Fibroblast of villous mesenchyme (primary cell): ENCODE results near the gene ADAMTSL2. TPM values are rescaled to one million over a fixed set of nuclear protein-coding genes. Genes with fewer than 3 reads are reported as not detected.

Experiments used
- DNase-seq: peaks from one replicate; pipeline ENCODE4 v3.0.0-alpha.2; 2010; ENCODE audit warnings: low read depth
- H3K4me3 ChIP-seq: 2 replicates; pipeline ENCODE4 v1.5.1; 2011; ENCODE audit warnings: low read depth, mild to moderate bottlenecking, low read length
- total RNA-seq: library from RNA; depleted of rRNA; stranded (reverse); fragments of >200 nt; gene quantifications from 2 replicates; pipeline ENCODE4 v1.2.3, GENCODE V29; 2012
- TF ChIP-seq, protein P1 (sequence below): IDR thresholded peaks from 2 replicates; pipeline ENCODE4 v1.5.1; 2012; ENCODE audit warnings: low read depth, mild to moderate bottlenecking, low read length; ENCODE audit not compliant: insufficient read depth

Gene ADAMTSL2
- total RNA-seq, 1 donor: under 0.01 TPM

DNA sequence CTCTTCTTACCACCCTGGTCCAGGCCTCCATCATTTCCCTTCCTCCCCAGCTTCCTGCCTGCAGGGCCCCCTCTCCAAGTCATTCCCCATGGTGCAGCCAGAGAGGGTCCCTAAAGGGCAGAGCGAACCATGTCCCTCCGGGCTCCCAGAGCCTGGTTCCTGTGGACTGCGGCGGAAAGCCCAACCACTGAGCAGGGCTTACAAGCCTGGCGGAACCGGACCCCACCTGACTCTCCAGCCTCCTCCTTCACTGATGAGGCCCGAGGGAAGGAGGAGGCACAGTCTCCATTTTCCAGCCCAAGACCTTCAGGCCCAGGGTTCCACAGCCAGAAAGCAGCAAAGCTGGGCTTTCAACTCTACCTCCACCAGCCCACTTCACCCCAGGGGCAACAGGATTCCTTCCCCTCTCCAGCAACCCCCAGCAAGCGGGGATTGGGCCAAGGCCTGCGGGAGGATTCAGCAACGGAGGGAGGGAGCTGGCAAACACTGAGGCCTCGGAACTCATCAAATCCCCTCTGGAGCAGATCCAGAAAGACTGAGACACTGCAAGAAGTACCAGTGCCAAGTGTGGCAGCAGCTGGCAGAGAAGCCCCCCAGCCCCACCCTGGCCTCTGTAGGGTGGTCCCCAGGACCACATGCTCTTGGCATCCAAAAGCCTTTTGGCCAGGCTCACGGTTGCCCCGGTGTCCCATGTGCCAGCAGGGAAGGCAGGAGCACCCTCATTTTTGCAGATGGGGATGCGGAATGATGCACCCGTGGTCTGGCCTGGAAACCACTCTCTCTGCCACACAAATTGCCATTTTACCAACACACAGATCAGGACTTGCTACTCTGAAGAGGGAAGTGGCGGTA is 71.6 kb downstream of the ADAMTSL2 start:
- H3K4me3 ChIP-seq: no peak overlapping the region
- TF ChIP-seq, protein P1, sequence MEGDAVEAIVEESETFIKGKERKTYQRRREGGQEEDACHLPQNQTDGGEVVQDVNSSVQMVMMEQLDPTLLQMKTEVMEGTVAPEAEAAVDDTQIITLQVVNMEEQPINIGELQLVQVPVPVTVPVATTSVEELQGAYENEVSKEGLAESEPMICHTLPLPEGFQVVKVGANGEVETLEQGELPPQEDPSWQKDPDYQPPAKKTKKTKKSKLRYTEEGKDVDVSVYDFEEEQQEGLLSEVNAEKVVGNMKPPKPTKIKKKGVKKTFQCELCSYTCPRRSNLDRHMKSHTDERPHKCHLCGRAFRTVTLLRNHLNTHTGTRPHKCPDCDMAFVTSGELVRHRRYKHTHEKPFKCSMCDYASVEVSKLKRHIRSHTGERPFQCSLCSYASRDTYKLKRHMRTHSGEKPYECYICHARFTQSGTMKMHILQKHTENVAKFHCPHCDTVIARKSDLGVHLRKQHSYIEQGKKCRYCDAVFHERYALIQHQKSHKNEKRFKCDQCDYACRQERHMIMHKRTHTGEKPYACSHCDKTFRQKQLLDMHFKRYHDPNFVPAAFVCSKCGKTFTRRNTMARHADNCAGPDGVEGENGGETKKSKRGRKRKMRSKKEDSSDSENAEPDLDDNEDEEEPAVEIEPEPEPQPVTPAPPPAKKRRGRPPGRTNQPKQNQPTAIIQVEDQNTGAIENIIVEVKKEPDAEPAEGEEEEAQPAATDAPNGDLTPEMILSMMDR: no peak
- DNase-seq: no peak

DNA sequence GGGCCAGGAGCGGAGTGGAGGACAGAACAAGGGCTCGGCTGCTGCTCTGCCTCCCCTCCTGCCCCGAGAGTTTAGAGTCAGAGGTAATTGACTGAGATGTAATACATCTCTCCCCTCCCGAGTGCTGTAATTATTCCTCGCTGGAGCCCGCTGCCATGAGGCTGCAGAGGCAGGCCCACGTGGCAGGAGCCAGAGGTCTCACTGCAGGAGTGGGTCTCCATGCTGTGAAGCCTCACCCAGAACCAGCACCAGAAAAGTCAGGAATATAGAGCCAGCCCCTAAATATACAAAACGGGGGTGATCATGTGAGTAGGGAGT is 72.2 kb downstream of the ADAMTSL2 start:
- no peak overlapping the region for H3K4me3 ChIP-seq
- TF ChIP-seq, protein P1: no peak
- no peak for DNase-seq

DNA sequence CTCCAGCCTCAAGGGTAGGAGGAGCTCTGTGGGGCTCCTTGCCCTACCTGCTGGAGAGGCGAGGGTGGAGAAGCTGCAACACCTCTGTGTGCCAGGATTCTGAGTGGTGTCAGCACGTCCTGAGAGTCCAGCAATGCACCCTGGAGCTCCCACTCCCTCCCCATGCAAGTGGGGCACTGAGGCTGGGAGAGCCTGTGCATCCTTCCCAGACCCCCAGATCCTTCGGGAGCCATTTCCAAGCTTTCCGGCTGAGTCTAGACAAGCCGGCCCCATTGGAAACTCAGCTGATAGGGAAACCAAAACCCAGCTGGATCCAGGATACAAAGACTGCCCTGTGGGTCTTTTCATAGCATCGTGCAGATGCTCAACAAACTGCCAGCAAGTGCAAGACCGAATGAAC is 72.9 kb downstream of the ADAMTSL2 start:
- H3K4me3 ChIP-seq: no peak overlapping the region
- TF ChIP-seq, protein P1: no peak
- no peak for DNase-seq

DNA sequence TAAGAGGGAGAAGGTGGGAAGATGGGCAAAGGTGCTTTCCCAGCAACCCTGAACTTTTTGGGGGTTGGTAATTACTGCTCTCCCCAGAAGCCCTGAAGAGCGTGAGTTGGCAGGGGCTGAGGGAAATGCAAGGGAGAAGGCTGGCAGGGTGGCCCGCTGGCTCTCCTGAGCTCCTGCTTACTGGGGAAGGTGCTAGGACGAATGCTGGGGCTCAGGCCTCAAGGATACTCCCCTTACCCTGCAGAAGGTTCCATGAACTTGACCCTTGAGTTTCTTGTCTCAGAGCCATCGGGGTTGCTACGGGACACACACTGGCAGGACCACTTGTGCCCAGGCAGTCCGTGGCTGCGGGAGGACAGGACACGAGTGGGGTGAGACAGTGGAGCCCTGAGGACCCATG is 73.5 kb downstream of the ADAMTSL2 start:
- no peak overlapping the region for H3K4me3 ChIP-seq
- TF ChIP-seq, protein P1: no peak
- DNase-seq: no peak

DNA sequence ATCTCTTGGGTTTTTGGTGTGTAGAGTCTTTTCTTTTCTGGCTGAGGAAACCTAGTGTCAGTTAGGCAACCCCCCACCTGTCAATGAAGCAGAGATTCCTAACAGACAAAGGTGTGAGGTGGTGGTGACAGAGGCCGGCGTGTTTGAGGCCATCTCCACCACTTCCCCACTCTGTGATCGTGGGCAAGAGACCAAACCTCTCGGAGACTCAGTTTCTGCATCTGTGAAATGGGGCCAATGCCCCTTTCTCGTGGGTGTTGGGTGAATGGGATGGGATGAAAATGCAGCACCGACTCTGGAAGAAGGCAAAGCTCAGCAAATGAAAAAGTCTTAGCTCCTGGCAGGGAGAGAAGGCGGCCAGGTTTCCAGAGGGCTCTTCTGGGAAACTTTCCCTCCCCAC is 73.9 kb downstream of the ADAMTSL2 start:
- DNase-seq: no peak
- TF ChIP-seq, protein P1: no peak
- no peak overlapping the region for H3K4me3 ChIP-seq

DNA sequence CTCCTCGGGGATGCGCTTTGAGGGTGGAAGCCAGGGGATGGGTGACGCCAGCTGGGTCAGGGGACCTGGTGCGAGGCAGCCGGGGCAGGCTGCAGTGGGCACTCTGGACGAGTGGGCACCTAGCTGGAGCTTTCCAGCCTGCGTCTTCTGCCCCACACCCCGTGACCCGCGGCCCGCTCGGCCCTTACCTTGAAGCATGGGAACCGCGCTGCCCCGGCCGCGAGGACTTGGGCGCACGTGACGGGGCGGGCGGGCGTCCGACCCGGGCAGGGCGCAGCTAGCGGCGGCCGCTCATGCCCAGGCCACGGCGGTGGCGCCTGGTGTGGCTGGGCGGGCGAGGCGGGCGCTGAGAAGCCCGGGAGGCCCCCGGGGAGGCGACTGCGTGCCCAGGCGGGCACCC is 74.4 kb downstream of the ADAMTSL2 start:
- TF ChIP-seq, protein P1: no peak
- no peak for DNase-seq
- H3K4me3 ChIP-seq: no peak overlapping the region
